GM12801 (cell line): ENCODE measurements around the gene VPS13D.

Experiments
- CTCF ChIP-seq: IDR thresholded peaks from one replicate; pipeline ENCODE4 v1.5.1; 2011; ENCODE audit warnings: control low read depth; ENCODE audit not compliant: insufficient read length; ENCODE audit errors: extremely low read depth

VPS13D gene

GRCh38 chr1:12519693-12520364 is 290.0 kb downstream of the VPS13D start:
- no peak for TF ChIP-seq CTCF

GRCh38 chr1:12521096-12521495 is 291.3 kb downstream of the VPS13D start:
- no peak for TF ChIP-seq CTCF

GRCh38 chr1:12524266-12524665 is 294.4 kb downstream of the VPS13D start:
- no peak for TF ChIP-seq CTCF

GRCh38 chr1:12525311-12526181 is 295.7 kb downstream of the VPS13D start:
- TF ChIP-seq CTCF, result no peak

- TF ChIP-seq CTCF, result no peak
Observed at GRCh38 chr1:12527564-12527963, 297.7 kb downstream of the VPS13D start.

GRCh38 chr1:12528021-12528852 is 298.4 kb downstream of the VPS13D start:
- TF ChIP-seq CTCF, result no peak

GRCh38 chr1:12529640-12530174 is 299.9 kb downstream of the VPS13D start:
- no peak for TF ChIP-seq CTCF
